Stomach (tissue), 4 donors: ENCODE measurements around the gene ZNF83.
"Not testable (repeated sequence)": the region's sequence is repeated elsewhere in the genome, so short reads cannot be mapped to it uniquely, and the experiment has no call there.

ENCODE experiments used
- CTCF ChIP-seq, 7 experiments: fragments of 450-650 bp in 4 of 7; fragments of 200-600 bp in 3 of 7; sonication (generic) in 3 of 7; IDR thresholded peaks; one replicate each; pipeline ENCODE4 v1.5.1; 2016 to 2019; ENCODE audit warnings: antibody characterized with exemption in 7 of 7, control low read depth in 2 of 7, mild to moderate bottlenecking in 1 of 7
- EP300 ChIP-seq: sonication (generic); formaldehyde crosslinking; IDR thresholded peaks from one replicate; pipeline ENCODE4 v1.6.1; 2017; ENCODE audit warnings: antibody characterized with exemption
- POLR2AphosphoS5 ChIP-seq, 3 donors: sonication (generic); formaldehyde crosslinking; IDR thresholded peaks; one replicate each; pipeline ENCODE4 v1.6.1; 2016; ENCODE audit warnings: antibody characterized with exemption in 3 of 3

GRCh38 chr19:52675239-52675638 is 37.1 kb upstream of the ZNF83 start:
- not testable (repeated sequence) for TF ChIP-seq CTCF (IDR thresholded peaks at IDR 0.05); POLR2AphosphoS5 (IDR thresholded peaks at IDR 0.05); EP300
